NOMO-1 treated with dmso at 0.1 percent for 144 hours (cell line): ENCODE measurements around the gene EXOC8.
"Not testable (repeated sequence)": the region's sequence is repeated elsewhere in the genome, so short reads cannot be mapped to it uniquely, and the experiment has no call there.

ENCODE experiments used
- DNase-seq: peaks from one replicate; lab custom pipeline; 2025; ENCODE audit not compliant: unreplicated experiment; lab: John Stamatoyannopoulos, UW

EXOC8 gene

GRCh38 chr1:231353086-231353485, 15.4 kb upstream of the EXOC8 start:
- no peak for DNase-seq

DNA sequence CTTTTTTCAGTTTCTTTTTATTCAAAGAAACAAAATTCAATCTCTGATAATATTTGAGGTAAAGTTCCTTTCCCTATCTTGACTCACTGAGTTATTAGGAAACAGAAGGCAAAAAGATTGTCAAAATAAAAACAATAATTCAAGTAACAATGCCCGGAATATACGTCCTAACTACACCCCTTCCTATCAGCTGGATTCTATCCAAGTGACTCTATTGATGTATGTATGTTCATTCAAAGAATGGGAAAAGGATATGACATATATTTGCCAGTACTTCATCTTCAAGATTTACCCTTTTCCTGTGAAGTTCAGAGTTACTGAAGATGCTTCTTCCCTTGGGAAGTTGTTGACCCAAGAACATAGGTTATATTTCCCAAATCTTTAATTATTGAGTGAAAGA, 14.2 kb upstream of the EXOC8 start:
- no peak for DNase-seq

DNA sequence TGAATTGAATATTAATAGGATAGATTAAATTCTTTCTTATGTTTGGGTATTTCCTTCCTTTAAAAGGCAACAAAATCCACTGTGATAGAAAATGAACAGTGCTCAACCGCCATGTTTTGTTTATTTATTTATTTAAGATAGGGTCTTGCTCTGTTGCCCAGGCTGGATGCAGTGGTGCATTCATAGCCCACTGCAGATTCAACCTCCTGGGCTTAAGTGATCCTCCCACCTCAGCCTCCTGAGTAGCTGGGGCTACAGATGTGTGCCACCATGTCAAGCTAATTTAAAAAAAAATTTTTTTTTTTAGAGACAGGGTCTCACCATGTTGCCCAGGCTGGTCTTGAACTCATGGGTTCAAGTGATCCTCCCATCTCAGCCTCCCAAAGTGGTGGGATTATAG, 11.2 kb upstream of the EXOC8 start:
- DNase-seq: not testable (repeated sequence)

DNA sequence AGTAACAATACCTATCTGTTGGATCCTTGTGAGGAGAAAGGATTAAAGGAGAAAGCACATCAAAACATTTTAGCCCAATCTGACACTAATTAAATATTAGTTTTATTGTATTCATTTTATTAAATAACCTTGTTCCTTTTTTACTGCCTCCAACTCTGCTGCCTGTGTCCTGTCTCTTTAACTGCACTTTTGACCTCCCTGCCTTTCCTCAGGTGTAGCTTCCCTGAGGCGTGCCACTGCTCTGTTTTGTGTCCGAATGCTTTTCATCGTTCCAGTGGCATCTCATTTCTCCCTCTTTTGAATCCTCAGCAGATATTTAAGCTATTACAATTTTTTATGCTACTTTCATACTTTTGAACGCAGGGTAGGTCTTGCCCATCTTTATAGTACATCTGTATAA, 10.8 kb upstream of the EXOC8 start:
- DNase-seq: no peak

DNA sequence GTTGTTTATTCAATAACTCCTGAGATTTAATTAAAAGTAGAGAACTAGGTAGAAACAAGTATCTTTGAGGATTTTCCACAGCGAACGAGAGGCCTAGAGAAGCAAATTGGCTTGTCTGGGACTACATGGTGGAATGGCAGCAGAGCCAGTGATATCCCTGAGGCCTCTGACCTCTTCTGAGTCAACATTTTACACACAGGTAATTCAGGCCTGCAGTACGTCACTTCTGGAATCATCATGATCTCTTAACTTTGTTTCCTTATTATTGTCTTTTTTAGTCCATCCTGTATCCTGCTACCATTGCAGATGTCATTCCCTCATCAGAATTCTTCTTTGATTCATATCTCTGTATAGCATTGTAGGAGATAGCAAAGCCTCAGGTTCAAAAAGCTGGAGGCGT, 10.3 kb upstream of the EXOC8 start:
- no peak for DNase-seq

GRCh38 chr1:231340328-231341013, 2.8 kb upstream of the EXOC8 start:
- DNase-seq: no peak

DNA sequence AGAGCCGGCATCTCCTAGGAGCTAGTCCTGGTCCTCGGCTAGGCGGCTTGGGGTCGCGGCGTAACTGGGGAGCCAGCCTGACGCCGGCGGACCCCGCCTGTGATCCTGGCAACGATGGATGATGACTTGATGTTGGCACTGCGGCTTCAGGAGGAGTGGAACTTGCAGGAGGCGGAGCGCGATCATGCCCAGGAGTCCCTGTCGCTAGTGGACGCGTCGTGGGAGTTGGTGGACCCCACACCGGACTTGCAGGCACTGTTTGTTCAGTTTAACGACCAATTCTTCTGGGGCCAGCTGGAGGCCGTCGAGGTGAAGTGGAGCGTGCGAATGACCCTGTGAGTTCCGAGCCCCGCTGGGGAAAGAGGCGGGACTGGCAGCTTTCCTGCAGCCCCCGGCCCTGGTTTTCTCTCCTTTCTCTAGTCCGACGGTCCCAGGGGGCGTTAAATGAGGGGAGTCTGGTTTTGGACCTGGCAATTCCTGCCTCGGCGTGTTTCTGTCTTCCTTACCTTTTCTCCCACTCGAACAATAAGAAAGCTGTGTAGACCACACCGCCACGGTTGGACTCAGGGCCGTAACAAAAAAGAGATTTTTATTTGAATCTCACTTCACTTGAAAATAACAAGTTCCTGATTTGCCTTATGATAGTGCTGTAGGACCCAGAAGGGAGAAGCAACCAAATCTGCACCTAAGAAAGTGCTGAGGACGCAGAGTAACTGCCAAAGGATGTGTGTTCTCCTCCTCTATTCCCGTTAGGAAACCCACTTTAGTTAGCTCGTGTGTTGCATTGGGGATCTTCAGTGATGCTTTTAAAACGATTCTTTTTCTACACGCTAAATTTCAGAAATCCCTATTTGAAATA, 847 bp upstream of the EXOC8 start, which contains the start of gene SPRTN:
Gene SPRTN (plus strand): TSS at position 24 of the 859 bp plus-strand sequence. CDS start 91 bp downstream, at position 115.
- DNase-seq: no peak

DNA sequence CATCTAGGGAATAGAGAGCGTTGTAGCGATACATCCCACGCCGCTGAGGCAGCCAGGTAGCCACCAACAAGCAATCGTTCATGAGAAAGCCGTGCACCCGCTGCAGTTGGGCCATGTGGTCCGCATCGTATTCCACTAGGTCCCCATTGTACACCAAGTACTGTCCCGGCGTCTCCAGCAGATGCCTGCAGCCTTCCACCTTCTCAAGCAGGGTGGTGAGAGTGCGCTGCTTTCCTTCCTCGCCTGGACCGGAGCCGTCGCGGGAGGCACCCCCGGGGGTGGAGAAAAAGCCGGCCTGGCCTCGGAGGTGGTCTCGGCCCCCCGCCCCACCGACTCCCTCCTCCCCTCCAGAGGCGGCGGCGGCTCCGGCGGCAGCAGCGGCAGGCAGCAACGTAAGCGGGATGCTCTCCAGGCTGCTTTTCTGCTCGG, 595 bp downstream of the EXOC8 start:
- DNase-seq: no peak

DNA sequence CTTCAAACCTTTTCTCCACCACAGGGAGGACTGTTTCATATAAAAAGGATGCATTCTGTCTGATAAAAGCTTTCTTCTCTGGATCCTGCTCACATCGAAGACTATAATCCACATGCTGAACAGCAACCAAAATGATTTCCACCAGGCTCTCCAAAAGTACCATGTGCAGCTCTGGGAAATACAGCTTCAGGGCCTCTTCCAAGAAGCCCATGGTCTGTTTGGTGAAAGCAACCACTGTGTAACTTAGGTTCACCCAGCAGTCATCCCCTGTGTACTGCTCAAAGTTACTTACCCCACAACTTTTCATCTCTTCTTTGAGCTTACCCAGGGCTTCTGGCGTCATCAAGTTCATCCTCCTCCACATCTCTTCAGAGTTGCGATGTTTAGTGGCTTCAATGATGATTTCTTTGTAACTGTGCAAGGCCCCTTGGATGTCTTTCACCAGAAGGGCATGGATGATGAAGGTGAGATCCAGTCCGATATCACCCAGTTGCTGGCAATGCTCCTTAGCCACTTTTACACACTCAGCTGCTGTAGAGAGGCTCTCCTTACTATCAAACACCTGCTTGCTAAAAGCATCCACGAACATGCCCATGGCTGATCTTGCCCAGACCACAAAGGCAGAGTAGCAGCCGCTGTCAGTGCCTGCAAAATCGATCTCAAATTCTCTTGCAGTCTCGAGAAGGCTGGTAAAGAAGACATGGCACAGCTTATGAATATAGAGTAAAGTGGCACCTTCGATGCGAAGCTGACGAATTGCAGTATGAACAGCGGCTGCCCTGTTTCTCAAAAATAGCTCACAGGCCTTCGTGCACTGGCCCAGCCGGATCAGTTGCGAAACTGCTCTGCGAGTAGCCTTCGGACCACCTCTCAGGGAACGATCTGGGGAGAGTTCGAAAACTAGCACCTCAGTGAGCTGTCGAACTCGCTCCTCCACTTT, 1.7 kb downstream of the EXOC8 start:
- no peak for DNase-seq

GRCh38 chr1:231334952-231335351, 2.7 kb downstream of the EXOC8 start:
- no peak for DNase-seq

DNA sequence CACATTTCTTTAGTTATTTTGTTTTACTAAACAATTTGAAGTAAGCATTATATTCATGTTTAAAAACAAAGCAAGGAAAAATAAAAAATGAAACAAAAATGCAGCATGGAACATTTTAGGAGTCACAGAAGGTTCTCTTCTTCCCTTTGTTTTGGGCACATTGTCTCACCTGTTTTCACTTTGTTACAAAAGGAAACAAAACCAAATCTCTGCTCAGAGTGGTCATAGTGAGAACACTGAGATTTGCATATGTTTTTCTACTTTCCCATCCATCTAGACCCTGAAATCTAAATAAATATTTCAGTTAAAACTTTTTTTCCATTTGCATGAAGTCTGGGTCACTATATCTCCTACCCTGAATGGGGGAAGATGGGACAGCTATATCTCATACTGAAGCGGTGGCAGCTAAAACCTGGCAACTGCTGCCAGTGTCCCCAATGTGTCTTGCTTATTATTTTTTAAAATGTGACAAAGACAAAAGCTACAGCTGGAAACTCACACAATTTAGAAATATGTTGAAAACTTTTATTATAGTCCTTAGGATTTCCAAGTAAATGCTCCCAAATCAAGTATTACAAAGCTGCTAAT, 3.5 kb downstream of the EXOC8 start:
- DNase-seq: no peak

DNA sequence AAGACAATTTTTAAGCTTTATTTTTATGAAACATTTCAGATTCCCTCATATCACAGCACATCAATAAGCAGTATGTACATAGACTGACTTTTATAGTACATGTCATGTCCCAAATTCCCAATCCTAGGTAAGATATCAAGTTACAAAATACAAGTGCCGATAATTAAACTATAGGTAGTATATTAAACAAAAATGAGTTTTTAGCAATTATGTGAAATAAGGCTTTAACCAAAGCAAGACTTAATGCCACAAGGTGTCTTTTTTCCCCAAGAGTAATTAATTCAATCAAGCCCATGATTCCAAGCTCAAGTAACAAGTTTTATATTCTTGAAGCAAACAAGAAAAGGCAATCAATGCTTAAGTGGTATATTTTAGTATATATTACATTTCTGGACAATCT, 4.9 kb downstream of the EXOC8 start:
- no peak for DNase-seq

- DNase-seq: no peak
These were observed 8.2 kb downstream of the EXOC8 start for GRCh38 chr1:231329483-231329882.

- DNase-seq: no peak
These were observed 10.0 kb downstream of the EXOC8 start for GRCh38 chr1:231327617-231328016.

DNA sequence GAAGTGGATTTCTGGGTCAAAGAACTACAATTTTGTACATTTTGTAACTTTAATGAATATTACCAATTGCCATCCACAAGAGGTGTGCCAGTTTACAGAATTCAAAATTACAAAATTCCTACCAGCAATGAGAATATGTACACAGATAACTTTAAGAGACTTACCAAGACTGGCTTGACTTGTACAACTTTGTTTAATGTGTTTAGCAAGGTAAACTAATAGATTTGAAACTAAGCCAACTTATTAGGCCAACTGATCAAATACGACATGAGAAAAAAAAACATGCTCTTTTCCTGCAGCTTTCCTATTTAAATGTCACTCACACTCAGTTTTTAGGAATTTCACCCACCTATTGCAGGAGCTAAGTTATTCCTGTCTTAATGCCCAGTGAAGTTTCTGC, 11.4 kb downstream of the EXOC8 start:
- DNase-seq: no peak

- no peak for DNase-seq
These were observed 13.0 kb downstream of the EXOC8 start for GRCh38 chr1:231324660-231325059.

- no peak for DNase-seq
These were observed 14.6 kb downstream of the EXOC8 start for GRCh38 chr1:231322880-231323530.

GRCh38 chr1:231319080-231319479, 18.6 kb downstream of the EXOC8 start:
- DNase-seq: no peak

DNA sequence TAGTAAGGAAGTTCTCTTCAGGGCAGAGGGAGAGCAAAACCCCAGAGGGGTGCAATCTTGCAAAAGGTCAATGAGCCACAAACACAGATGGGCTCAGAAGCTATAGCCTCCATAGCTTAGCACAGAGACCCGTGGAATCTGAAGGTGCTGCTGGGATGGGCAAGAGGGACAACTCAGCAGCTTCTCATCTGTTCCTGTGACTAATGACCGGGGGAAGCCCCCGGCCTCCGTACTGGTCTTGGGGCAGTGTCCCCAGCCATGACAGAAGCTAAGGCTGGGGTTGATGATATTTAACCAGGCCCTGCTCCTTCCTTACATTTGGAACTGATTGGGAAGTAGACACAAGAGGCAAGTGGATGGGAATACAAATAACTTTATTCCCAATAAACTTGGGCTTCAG, 19.1 kb downstream of the EXOC8 start:
- DNase-seq: no peak

- DNase-seq: no peak
These were observed 19.7 kb downstream of the EXOC8 start for GRCh38 chr1:231318015-231318355.
